Common myeloid progenitor, CD34-positive (primary cell): ENCODE data around the gene KLHL29.

Source experiments
- CTCF ChIA-PET: fragments of 350-600 bp; sonication (Branson Sonifier 250); formaldehyde crosslinking; loops from one replicate; lab custom pipeline; 2021; ENCODE audit warnings: antibody characterized with exemption; lab: Charles Lee
- POLR2A ChIA-PET: fragments of 350-600 bp; sonication (Branson Sonifier 250); formaldehyde crosslinking; loops from one replicate; lab custom pipeline; 2021; ENCODE audit warnings: antibody characterized with exemption; lab: Charles Lee
- DNase-seq, 3 donors: peaks; one replicate each; pipeline versions ENCODE4 v3.0.0 to v3.0.0-alpha.2; 2013
- H3K27ac ChIP-seq, 2 experiments: 1 replicate in 1 of 2; 2 replicates in 1 of 2; pipeline ENCODE4 v1.7.0; 2013; ENCODE audit warnings: inconsistent platforms in 2 of 2, low read length in 2 of 2, mild to moderate bottlenecking in 2 of 2, low read depth in 1 of 2, moderate library complexity in 1 of 2; ENCODE audit not compliant: severe bottlenecking in 2 of 2, insufficient read depth in 1 of 2, poor library complexity in 1 of 2
- H3K27me3 ChIP-seq, 5 experiments: replicated peaks in 2 of 5; 1 replicate in 3 of 5; 2 replicates in 2 of 5; pipeline versions ENCODE4 v1.6.1 to v1.7.0; 2013; ENCODE audit warnings: low read length in 4 of 5, mild to moderate bottlenecking in 2 of 5, moderate library complexity in 2 of 5, inconsistent platforms in 1 of 5; ENCODE audit not compliant: insufficient read depth in 5 of 5, control insufficient read depth in 4 of 5
- H3K36me3 ChIP-seq, 4 experiments: 1 replicate in 2 of 4; 2 replicates in 2 of 4; pipeline versions ENCODE4 v1.6.1 to v1.7.0; 2013; ENCODE audit warnings: low read length in 3 of 4, control low read depth in 1 of 4, mild to moderate bottlenecking in 1 of 4; ENCODE audit not compliant: control insufficient read depth in 4 of 4, insufficient read depth in 4 of 4
- H3K4me1 ChIP-seq, 4 experiments: 1 replicate in 3 of 4; 2 replicates in 1 of 4; pipeline versions ENCODE4 v1.6.1 to v1.7.1; 2013; ENCODE audit warnings: low read length in 3 of 4, mild to moderate bottlenecking in 3 of 4, control low read depth in 1 of 4, inconsistent platforms in 1 of 4, moderate library complexity in 1 of 4; ENCODE audit not compliant: control insufficient read depth in 4 of 4, insufficient read depth in 4 of 4; ENCODE audit errors: control extremely low read depth in 1 of 4
- H3K4me3 ChIP-seq, 7 experiments: 1 replicate in 4 of 7; 2 replicates in 3 of 7; pipeline versions ENCODE4 v1.5.1 to v1.7.0; 2013; ENCODE audit warnings: mild to moderate bottlenecking in 7 of 7, low read length in 6 of 7, moderate library complexity in 6 of 7, inconsistent platforms in 2 of 7, low read depth in 2 of 7, control low read depth in 1 of 7; ENCODE audit not compliant: insufficient read depth in 4 of 7, control insufficient read depth in 1 of 7; ENCODE audit errors: extremely low read depth in 1 of 7
- H3K9me3 ChIP-seq, 5 experiments: 1 replicate in 4 of 5; 2 replicates in 1 of 5; pipeline versions ENCODE4 v1.6.1 to v1.7.1; 2013; ENCODE audit warnings: low read length in 4 of 5, mild to moderate bottlenecking in 2 of 5, inconsistent platforms in 1 of 5, low read depth in 1 of 5, moderate library complexity in 1 of 5; ENCODE audit not compliant: control insufficient read depth in 4 of 5, insufficient read depth in 2 of 5; ENCODE audit errors: control extremely low read depth in 1 of 5
- WGBS: methylation state at CpG from one replicate; pipeline ENCODE4 v1.1.5; 2013; ENCODE audit not compliant: insufficient coverage; 5-methylcytosine and 5-hydroxymethylcytosine counted together

The KLHL29 gene

DNA sequence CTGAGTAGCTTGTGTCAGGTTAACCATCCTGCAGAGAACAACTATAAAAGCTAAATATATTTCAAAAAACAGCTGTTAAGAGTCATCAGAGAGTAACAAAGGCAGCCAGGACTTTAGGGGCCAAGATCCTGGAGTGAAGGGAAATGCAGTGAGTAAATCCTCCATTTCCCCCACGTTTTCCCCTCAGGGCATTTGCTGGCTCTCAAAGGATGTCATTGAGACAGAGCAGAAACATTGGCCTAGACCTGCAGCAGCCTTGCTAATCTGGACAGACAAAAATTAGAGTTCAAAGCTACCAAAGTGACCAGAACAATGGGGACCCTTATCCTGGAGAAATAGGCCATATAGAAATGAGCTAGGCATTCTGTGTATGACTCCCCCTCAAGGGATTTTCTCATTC lies 21.1 kb upstream of the KLHL29 start:
- WGBS: 50% methylated on average over 1 of the region's 1 CpG
- H3K27me3 ChIP-seq: peaks cover 0 to 51% (median 6%) of the 10 kb centered on the region in 5 experiments
- no peak for DNase-seq
- no peaks in the 10 kb centered on the region for H3K9me3 ChIP-seq
- ChIA-PET CTCF (interaction anchor here (1.0 to 2.3 kb wide), 3 partner anchors 9 to 98 kb away, joined by 3 to 7 read pairs (median 4); no protein-coding TSS in a partner anchor), POLR2A (no interaction called here)
- no peak overlapping the region for H3K27ac ChIP-seq
- H3K36me3 ChIP-seq: no peaks in the 10 kb centered on the region
- no peaks in the 10 kb centered on the region for H3K4me1 ChIP-seq
- no peak overlapping the region for H3K4me3 ChIP-seq

GRCh38 chr2:23366720-23367119 lies 18.3 kb upstream of the KLHL29 start:
- peaks cover 0 to 40% (median 9%) of the 10 kb centered on the region in 5 experiments for H3K27me3 ChIP-seq
- no peaks in the 10 kb centered on the region for H3K36me3 ChIP-seq
- H3K9me3 ChIP-seq: no peaks in the 10 kb centered on the region
- no peaks in the 10 kb centered on the region for H3K4me1 ChIP-seq
- H3K27ac ChIP-seq: no peak overlapping the region
- ChIA-PET POLR2A (interaction anchor here (0.7 kb wide), 1 partner anchor 126 kb away, joined by 4 read pairs; no protein-coding TSS in a partner anchor), CTCF (interaction anchor here (0.6 to 0.7 kb wide), 2 partner anchors 13 to 129 kb away, joined by 3 read pairs; no protein-coding TSS in a partner anchor)
- no peak overlapping the region for H3K4me3 ChIP-seq
- 68% methylated on average over 7 of the region's 9 CpGs for WGBS
- no peak for DNase-seq

GRCh38 chr2:23367760-23368159 lies 17.2 kb upstream of the KLHL29 start:
- Histone ChIP-seq H3K9me3 (no peaks in the 10 kb centered on the region), H3K36me3 (no peaks in the 10 kb centered on the region), H3K27ac (no peak overlapping the region), H3K4me1 (no peaks in the 10 kb centered on the region), H3K27me3 (peaks cover 0 to 33% (median 9%) of the 10 kb centered on the region in 5 experiments), H3K4me3 (no peak overlapping the region)
- ChIA-PET CTCF (no interaction called here), POLR2A (no interaction called here)
- DNase-seq: no peak
- no CpG with 5 or more reads among the region's 3 CpGs for WGBS

- ChIA-PET POLR2A (no interaction called here), CTCF (interaction anchor here (1.1 to 1.2 kb wide), 2 partner anchors 20 to 30 kb away, joined by 3 read pairs; no protein-coding TSS in a partner anchor)
- Histone ChIP-seq H3K27me3 (peaks cover 5 to 36% (median 11%) of the 10 kb centered on the region in 5 experiments), H3K9me3 (no peaks in the 10 kb centered on the region), H3K27ac (no peak overlapping the region), H3K36me3 (no peaks in the 10 kb centered on the region), H3K4me3 (no peak overlapping the region), H3K4me1 (no peaks in the 10 kb centered on the region)
- DNase-seq: no peak
- 90% methylated on average over 8 of the region's 8 CpGs for WGBS
Measured at GRCh38 chr2:23373666-23374065, 11.3 kb upstream of the KLHL29 start.

- DNase-seq: peak in 1 of 3 donors; percentile 43
- 93% methylated on average over 3 of the region's 3 CpGs for WGBS
- Histone ChIP-seq H3K9me3 (no peaks in the 10 kb centered on the region), H3K4me1 (peaks cover 0 to 4% (median 2%) of the 10 kb centered on the region in 4 experiments), H3K27ac (no peak overlapping the region), H3K4me3 (no peak overlapping the region), H3K36me3 (no peaks in the 10 kb centered on the region), H3K27me3 (peaks cover 5 to 33% (median 7%) of the 10 kb centered on the region in 5 experiments)
- CTCF ChIA-PET: no interaction called here
- POLR2A ChIA-PET: no interaction called here
Measured at GRCh38 chr2:23375448-23375847, 9.5 kb upstream of the KLHL29 start.

DNA sequence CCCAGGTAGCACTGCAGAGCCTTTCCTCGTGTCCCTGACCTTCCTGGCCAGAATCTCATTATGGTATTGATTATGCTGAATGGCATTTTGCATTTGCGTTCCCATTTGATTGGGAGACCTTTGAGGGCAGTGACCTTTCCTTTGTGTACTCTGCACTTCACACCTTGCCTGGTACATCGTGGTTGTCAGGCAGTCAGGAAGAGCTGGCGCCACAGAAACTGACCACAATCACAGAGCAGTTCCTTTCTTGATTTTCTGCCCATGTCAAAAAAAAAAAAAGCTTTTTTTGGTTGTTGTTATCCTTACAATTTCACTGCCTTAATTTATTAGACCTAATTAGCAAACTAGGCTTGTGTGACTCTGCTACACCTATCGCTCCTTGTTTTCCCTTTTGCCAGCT lies 8.9 kb upstream of the KLHL29 start:
- H3K9me3 ChIP-seq: no peaks in the 10 kb centered on the region
- WGBS: 57% methylated on average over 5 of the region's 5 CpGs
- peaks cover 4 to 37% (median 7%) of the 10 kb centered on the region in 5 experiments for H3K27me3 ChIP-seq
- no peaks in the 10 kb centered on the region for H3K36me3 ChIP-seq
- CTCF ChIA-PET: no interaction called here
- H3K4me1 ChIP-seq: peaks cover 0 to 10% (median 5%) of the 10 kb centered on the region in 4 experiments
- H3K4me3 ChIP-seq: no peak overlapping the region
- DNase-seq: no peak
- POLR2A ChIA-PET: no interaction called here
- H3K27ac ChIP-seq: no peak overlapping the region

- H3K36me3 ChIP-seq: no peaks in the 10 kb centered on the region
- H3K4me1 ChIP-seq: peaks cover 0 to 15% (median 5%) of the 10 kb centered on the region in 4 experiments
- H3K27ac ChIP-seq: no peak overlapping the region
- no peak for DNase-seq
- ChIA-PET CTCF (no interaction called here), POLR2A (no interaction called here)
- 98% methylated on average over 5 of the region's 8 CpGs for WGBS
- no peak overlapping the region for H3K4me3 ChIP-seq
- H3K27me3 ChIP-seq: peaks cover 4 to 46% (median 15%) of the 10 kb centered on the region in 5 experiments
- H3K9me3 ChIP-seq: no peaks in the 10 kb centered on the region
Measured at GRCh38 chr2:23376972-23377371, 8.0 kb upstream of the KLHL29 start.
